GM19035 (cell line): ENCODE data around the gene DLEC1.
"Not testable (repeated sequence)": the region's sequence is repeated elsewhere in the genome, so short reads cannot be mapped to it uniquely, and the experiment has no call there.

Source experiments
- ATAC-seq: cut with Tn5 transposase; IDR thresholded peaks from one replicate; pipeline ENCODE4 v1.9.1; 2021; ENCODE audit not compliant: unreplicated experiment

The DLEC1 gene

DNA sequence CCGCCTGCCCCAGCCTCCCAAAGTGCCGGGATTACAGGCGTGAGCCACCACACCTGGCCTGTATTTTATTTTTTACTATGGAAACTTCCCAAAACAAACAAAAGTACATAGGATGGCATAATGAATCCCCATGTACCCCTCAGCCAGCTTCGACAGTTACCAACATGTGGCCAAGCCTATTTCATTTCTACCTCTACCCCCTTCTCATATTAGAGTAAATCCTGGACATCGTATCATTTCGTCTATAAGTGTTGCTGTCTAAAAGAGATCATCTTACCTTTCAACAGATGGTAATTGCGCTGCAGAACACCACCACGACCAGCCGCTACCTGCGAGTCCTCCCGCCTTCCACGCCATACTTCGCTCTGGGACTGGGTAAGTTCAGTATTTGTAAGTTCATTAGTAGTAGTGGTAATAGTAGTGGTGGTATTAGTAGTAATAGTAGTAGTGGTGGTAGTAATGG lies 44.9 kb downstream of the DLEC1 start:
- no peak for ATAC-seq

DNA sequence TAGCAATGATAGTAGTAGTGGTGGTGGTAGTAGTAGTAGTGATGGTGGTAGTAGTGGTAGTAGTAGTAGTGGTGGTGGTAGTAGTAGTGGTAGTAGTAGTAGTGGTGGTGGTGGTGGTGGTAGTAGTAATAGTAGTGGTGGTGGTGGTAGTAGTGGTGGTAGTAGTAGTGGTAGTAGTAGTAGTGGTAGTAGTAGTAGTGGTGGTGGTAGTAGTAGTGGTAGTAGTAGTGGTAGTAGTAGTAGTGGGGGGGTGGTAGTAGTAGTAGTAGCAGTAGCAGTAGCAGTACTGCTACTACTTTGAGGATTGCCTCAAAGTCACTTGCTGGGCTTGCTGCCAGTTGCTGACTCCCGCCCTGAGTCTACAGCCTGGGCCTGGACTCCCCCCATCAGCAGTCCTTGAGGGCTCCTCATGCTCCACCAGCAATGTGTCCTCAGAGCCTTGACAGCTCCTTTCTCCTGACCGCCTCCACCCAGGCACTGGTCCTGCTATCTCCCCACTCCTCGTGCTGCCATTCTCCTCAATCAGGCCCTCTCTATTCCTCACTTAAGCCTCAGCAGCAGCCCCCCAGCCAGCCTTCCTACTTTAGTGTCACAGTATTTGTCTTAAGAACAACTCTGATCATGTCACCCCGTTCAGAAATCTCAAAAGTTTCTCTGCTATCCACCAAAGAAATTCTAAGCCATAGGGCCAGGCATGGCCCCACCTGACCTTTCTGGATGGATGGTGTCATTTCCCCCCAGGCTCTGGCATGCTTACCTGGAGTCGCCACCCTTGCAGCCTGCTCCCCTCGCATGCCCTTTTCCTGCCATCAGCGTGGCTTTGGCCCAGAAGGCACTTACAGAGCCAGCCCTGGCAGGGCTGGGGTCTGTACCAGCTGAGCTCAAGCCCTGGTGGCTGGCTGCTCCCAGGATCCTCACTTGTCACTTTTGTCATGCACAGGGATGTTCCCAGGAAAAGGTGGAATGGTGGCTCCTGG lies 45.6 kb downstream of the DLEC1 start:
- ATAC-seq: no peak

DNA sequence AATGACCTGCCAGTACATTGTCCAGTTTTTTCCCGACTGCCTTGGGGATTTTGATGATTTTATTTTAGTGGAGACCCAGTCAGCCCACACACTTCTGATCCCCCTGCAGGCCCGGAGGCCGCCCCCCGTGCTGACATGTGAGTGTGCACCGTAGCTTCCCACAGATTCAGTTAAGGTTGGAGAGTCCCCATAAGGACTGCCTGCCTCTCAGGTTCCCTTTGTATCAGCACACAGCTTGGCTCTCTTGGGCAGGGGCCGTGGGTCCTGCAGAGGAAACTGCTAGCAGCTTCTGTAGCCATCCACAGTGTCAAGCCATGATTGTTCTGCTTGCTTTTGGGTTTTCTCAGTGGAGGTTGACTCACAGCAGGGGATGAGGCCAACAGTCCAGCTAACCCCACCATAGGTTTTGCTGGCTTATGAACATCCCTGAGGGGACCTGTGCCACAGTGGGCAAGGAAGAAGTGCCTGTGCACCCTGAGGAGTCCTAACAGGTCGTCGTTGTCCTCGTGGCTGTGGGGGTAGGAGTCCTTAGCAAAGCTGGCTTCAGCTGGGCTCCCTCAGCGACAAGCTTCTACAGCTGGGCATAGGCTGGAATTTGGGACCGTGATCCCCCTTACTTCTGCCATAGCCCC lies 46.4 kb downstream of the DLEC1 start:
- ATAC-seq: no peak

DNA sequence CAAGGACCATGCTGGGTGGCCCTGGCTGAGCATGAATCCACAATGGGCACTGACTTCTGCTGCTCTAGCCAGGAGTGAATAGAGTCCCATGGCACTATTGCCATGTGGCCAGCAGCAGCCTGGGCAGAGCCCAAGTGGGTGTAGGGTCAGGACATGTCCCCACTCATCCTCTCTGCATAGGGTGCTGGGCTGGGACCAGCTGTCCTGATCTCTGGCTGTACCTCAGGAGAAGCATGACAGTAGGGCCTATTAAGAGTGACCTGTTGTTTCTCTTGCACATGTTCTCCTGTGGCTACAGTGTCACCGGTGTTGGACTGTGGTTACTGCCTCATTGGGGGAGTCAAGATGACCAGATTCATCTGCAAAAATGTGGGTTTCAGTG lies 46.9 kb downstream of the DLEC1 start:
- ATAC-seq: no peak

DNA sequence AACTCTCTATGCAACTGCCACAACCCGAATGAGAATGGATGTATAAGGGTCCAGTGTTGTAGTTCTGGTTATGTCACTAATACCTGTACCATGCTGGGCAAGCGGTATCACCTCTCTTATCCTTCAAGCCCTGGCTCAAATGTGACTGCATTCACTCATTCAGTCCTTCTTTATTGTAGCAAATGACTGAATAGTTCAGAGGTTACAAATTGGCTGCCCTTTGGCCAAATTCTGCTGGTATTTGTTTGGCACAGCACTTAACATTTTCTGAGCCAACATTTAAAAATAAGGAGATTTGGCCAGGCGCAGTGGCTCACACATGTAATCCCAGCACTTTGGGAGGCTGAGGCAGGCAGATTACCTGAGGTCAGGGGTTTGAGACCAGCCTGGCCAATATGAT lies 47.5 kb downstream of the DLEC1 start:
- ATAC-seq: no peak

DNA sequence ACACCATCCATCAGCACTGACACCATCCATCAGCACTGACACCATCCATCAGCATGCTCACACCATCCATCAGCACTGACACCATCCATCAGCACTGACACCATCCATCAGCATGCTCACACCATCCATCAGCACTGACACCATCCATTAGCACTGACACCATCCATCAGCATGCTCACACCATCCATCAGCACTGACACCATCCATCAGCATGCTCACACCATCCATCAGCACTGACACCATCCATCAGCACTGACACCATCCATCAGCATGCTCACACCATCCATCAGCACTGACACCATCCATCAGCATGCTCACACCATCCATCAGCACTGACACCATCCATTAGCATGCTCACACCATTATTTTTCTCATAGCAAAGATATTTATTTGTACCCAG lies 48.3 kb downstream of the DLEC1 start:
- ATAC-seq: not testable (repeated sequence)

DNA sequence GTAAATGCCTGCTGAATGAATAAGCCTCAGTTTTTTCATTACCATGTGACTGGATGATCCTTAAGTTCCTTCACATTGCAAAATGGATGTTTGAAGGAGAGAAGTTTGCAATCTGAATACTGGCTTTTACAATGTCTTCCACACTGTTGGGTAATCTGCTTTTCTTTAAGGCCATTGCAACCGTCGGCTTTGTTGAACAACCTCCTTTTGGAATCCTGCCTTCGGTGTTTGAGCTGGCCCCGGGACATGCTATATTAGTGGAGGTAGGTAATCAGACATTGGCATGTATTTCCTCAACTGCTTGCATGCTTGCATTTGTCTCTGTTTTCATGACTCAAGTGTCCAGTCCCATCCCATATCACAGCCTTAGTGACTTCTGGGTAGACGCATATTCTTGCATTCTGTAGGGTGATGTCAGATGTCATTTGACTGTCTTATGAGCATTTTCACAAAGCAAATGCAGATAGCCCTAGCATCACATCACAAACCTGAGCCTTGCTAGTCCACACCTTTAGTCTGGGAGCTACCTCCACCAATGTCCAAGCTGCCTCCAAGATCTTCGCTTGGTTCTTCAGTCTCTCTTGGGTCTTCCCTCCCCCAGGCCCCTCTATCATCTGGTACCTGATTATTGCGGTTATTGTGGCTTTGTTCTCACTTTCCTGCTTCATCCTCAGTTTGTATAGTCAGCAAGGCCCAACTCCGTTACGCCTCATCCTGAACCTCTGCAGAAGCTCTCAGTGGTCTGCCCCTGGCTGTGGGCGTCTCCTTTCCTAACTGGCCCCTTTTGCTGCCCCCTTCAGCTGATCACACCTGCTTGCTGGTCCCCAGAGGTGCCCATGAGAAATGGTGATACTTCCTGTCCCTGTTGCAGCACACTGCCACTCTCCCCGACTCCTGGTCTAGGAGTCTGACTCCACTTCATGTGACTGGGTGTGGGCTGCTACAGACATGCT lies 49.4 kb downstream of the DLEC1 start:
- ATAC-seq: no peak

DNA sequence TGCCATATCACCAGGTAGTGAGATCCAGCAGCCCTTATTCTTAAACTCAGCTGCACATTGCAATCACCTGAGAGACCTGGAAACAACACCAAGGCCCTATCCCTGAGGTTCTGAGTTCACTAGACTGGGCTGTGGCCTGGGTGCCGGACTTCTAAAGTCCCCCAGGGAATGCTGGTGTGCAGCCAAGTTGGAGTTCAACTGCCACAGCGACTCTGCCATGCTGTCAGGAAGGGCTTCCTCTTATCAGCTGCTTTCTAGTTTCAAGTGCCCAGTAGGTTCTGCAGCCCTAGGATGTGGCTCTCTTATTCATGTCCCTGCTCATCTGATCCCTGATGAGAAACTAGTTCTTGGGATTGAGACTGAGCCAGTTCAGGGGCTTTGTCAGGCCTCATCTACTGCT lies 50.2 kb downstream of the DLEC1 start:
- ATAC-seq: no peak

DNA sequence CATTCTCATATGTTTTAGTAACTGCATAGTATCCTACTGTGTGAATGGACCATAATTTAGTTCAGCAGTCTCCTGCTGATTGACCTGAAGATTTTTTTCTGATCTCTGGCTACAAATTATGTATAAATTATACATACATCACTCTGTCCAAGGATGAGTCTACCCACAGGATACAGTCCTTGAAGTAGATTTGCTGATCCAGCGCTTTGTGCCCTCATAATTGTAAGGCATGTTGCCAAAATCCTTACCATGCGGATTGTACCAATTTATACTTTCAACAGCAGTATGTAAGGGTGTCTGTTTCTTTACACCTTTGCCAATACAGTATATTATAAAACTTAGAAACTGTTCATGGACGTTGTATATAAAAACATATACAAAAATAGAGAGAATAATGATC lies 51.4 kb downstream of the DLEC1 start:
- no peak for ATAC-seq

DNA sequence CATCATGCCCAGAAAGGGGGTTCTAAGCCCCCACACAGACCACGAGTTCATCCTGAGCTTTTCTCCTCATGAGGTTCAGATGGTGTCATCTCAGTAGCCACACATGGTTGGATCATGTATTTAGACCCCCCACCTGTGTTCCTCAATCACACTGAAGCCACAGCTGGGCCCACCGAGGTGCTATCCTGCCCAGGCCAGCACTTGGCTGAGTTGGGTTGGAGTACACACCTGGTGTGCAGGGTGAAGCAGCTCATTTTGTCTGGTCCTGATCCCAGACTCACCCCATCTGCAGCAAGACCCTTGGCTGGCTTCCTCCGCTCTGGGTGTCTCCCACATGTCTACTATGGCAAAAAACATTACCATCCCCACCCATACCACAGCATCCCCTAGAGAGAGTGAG lies 56.0 kb downstream of the DLEC1 start:
- ATAC-seq: no peak

DNA sequence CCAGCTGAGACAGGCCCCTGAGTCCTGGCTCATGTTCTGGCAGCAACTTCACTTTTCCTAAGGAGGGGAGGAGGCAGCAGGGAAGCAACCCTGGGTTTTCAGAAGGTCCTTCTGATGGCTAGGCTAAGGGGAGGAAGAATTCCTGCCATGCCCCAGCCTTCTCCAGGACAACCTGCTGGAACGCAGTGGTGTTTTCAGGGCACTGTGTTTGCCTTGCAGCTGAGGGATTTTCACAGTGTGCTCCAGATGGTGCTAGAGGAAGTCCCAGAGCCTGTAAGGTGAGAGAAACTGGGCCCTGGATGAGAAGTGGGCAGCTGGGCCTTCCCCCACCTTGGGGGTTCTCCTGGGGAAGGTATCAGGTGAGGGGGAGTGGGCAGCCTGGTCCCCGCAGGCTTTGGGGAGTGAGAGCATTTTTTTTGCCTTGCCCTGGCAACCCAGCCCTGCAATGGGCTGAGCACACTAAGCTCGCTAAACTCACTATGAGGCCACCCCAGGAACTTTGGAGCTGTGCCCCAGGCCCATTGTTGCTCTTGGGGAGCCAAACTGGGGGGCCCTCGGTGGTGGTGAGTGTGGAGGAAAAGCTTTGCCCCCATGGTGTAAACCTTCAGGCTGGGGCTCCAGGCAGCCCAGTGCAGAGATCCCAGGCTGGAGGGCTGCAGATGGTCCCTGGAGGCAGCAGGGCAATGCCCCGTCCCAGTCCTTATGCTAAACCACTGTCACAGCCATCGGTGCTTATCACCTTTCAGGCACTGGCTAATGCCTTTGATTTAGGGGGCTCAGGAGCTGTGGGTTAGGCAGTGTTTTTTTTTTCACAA lies 56.9 kb downstream of the DLEC1 start:
- no peak for ATAC-seq

DNA sequence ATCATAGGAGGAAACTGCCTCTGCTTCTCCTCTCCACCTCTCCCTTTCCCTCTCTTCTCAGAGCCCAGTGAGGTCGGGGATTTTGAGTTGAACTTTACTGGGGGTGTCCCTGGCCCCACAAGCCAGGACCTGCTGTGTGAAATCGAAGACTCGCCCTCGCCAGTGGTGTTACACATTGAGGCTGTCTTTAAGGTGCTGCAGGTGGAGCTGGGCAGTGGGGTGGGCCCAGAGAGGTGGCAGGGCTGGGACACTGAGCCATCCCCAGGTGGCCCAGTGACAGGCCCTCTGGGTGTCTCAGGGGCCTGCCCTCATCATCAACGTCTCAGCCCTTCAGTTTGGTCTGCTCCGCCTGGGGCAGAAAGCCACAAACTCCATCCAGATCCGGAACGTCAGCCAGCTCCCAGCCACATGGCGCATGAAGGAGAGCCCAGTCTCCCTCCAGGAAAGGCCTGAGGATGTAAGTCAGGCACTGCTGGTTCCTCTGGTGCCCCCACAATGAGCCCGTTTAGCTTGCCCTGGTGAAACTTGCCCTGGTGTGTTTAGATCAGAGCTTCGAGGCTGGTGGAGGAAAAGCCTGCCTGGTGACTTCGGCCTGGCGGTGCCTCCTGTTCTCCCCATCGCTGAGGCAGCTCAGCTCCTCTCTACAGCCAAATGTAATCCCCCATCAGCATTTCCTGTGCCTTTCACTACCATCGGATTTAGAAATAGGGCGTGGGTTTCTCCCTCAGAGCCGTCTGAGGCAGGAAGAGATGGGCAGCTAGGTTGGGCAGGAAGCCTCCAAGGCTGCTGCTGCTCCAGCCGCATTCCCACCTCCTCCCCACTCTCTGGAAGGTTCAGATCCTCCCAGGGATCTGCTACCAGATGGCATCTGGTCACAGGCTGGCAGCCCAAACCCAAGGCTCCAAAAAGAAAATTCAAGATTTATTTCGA lies 58.7 kb downstream of the DLEC1 start:
- ATAC-seq: no peak

DNA sequence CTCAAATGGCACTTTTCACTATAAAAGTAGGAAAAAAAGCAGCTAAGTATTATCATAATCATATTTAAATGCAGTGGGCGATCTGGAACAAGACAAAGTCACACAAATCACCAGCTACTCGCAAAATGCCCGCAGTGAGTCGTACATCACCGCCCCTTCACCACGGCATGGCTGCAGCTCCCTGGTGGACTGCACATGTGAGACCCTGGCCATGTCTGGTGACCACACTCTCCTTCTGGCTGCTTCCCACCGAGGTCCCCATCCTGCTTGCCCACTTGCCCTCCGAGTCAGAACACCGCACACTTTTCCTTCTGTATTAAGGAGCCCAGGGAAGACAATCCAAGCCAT lies 59.3 kb downstream of the DLEC1 start:
- no peak for ATAC-seq

DNA sequence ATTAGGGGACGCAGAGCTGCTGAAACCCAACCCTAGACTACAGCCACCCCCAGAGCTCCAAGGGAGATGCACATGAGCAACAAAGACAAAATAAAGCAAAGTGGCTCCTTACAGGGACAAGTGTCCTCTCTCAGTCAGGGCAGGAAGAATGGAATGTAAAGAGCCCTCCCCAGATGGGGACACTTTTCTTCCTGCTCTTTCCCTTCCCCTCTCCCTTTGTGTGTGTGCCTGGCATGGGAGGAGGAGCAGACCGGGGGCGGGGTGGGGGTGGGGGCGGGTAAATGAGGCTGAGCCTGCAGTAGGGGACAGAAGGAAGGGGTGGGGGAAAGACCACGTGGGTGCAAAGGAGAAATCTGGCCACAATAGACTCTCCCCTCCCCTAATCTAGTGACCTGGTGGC lies 60.5 kb downstream of the DLEC1 start:
- ATAC-seq: no peak

DNA sequence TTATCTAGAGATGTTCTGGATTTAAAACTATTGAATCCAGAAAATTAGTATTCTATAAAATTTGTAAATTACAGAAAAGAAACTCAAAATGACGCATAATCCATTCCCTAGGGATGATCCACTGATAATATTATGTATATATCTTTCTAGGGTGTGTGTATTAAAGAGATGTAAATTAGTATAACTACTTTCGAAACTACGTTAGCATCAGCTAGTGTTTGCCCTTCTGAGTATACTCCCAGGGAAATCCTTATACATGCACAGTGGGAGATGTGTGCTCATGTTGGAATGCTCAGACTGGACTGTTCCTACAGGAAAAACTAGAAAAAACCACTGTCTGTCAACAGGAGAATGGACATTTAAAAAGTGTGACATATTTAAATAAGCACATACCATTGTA lies 61.5 kb downstream of the DLEC1 start:
- no peak for ATAC-seq

DNA sequence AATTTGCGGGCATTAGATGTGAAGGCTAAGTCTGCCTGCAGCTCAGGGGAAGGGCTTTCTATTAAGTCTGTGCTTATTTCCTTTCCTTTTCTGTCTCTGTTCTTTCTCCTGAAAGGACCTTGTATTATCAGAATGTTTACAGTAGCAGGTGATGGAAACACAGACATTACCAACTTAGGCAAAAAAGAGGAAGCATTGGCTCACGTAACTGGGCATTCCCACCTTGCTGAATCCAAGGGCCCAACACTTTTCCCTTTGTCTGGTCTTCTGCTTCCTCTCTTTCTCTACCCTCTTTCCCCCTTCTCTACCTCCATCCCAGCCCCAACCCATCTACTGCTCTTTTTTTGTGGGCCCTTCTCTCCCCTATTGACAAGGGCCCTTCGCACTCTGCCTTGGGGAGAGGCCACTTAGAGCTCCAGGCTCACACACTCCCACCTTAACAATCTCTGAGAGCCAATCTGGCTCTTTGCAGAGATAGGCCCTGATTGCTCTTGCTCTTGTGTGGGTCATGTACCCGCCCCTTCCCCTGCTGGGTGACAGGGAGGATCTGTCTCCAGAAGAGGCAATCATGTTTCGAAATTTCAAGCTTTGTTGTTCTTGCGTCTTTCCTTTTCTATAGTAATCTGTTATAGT lies 62.9 kb downstream of the DLEC1 start:
- ATAC-seq: no peak

DNA sequence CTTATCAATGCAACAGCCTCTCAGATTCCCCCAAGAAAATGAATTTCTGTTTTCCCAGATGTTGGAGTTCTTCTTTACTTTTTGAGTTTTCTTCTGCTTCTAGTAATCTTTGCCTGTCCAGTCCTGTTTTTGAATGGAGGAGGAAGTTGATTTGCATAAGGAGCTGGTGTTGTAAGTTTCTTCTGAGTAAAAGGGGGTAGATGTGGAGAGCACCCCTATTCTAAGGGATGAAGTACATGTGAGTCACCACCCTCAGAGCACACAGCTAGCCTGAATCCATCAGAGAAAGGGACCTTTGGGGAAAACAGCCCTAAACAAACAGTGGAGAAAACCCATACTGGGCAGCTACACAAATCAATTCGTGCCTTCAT lies 63.4 kb downstream of the DLEC1 start:
- ATAC-seq: no peak

DNA sequence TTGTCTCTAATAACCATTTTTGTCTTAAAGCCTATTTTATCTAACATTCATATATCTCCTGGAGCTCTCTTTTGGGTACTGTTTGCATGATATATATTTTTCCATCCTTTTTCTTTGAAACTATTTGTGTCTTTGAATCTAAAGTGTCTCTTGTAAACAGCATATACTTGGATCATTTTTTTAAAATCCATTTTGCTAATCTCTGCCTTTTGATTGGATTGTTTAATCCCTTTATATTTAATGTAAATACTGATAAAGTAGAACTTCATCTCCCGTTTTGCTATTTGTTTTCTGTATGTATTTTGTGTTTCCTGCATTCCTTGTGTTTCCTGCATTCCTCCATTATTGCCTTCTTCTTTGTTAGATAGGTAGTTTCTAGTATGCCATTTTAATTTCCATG lies 66.5 kb downstream of the DLEC1 start:
- no peak for ATAC-seq
